HG03097 (cell line): ENCODE measurements around the gene HPCAL1.

ENCODE experiments used
- ATAC-seq: cut with Tn5 transposase; IDR thresholded peaks from one replicate; pipeline ENCODE4 v1.9.1; 2021; ENCODE audit not compliant: unreplicated experiment, low FRiP score

HPCAL1 gene

GRCh38 chr2:10346929-10347561 is 44.3 kb downstream of the HPCAL1 start:
- ATAC-seq, result no peak

- no peak for ATAC-seq
Measured at GRCh38 chr2:10347562-10347948, 44.9 kb downstream of the HPCAL1 start.

- no peak for ATAC-seq
Measured at GRCh38 chr2:10348891-10349290, 46.2 kb downstream of the HPCAL1 start.

GRCh38 chr2:10350761-10351160 is 48.1 kb downstream of the HPCAL1 start:
- ATAC-seq, result no peak

- no peak for ATAC-seq
Measured at GRCh38 chr2:10352361-10352760, 49.7 kb downstream of the HPCAL1 start.

- ATAC-seq, result no peak
Measured at GRCh38 chr2:10352972-10353371, 50.3 kb downstream of the HPCAL1 start.

- ATAC-seq, result no peak
Measured at GRCh38 chr2:10353931-10354330, 51.2 kb downstream of the HPCAL1 start.

GRCh38 chr2:10354399-10354798 is 51.7 kb downstream of the HPCAL1 start:
- ATAC-seq, result no peak

- no peak for ATAC-seq
Measured at GRCh38 chr2:10355471-10356438, 53.1 kb downstream of the HPCAL1 start.

- ATAC-seq, result no peak
Measured at GRCh38 chr2:10356439-10356811, 53.7 kb downstream of the HPCAL1 start.

- ATAC-seq, result no peak
Measured at GRCh38 chr2:10357193-10358169, 54.8 kb downstream of the HPCAL1 start.

GRCh38 chr2:10359246-10359645 is 56.5 kb downstream of the HPCAL1 start:
- no peak for ATAC-seq

GRCh38 chr2:10359731-10360329 is 57.1 kb downstream of the HPCAL1 start:
- no peak for ATAC-seq

- no peak for ATAC-seq
Measured at GRCh38 chr2:10360460-10360849, 57.8 kb downstream of the HPCAL1 start.

- ATAC-seq, result no peak
Measured at GRCh38 chr2:10360850-10361588, 58.3 kb downstream of the HPCAL1 start.

GRCh38 chr2:10362096-10362897 is 59.6 kb downstream of the HPCAL1 start:
- no peak for ATAC-seq

- no peak for ATAC-seq
Measured at GRCh38 chr2:10362898-10363454, 60.3 kb downstream of the HPCAL1 start.

- no peak for ATAC-seq
Measured at GRCh38 chr2:10363861-10364610, 61.3 kb downstream of the HPCAL1 start.
